Osteoblast (primary cell): ENCODE measurements around the gene AKR1E2. TPM values are rescaled to one million over a fixed set of nuclear protein-coding genes. Genes with fewer than 3 reads are reported as not detected.

Experiments used
- DNase-seq: peaks from one replicate; pipeline ENCODE4 v3.0.0; 2011; ENCODE audit warnings: low spot score, mixed read lengths; ENCODE audit not compliant: insufficient read length; ENCODE audit errors: missing footprints
- H2AFZ ChIP-seq: 2 replicates; pipeline ENCODE4 v1.6.0; 2011; ENCODE audit warnings: mild to moderate bottlenecking, low read length
- H3K27ac ChIP-seq: 2 replicates; pipeline ENCODE4 v1.5.1; 2011; ENCODE audit warnings: mild to moderate bottlenecking, low read depth, low read length, moderate library complexity
- H3K27me3 ChIP-seq: 2 replicates; pipeline ENCODE4 v1.6.0; 2012; ENCODE audit warnings: mild to moderate bottlenecking, control low read depth, inconsistent platforms, low read length, moderate library complexity; ENCODE audit not compliant: insufficient read depth
- H3K36me3 ChIP-seq: 2 replicates; pipeline ENCODE4 v1.5.1; 2011; ENCODE audit warnings: mild to moderate bottlenecking, low read length, control low read depth, moderate library complexity; ENCODE audit not compliant: insufficient read depth
- H3K4me1 ChIP-seq: 2 replicates; pipeline ENCODE4 v1.5.1; 2011; ENCODE audit warnings: mild to moderate bottlenecking, low read length, control low read depth, moderate library complexity; ENCODE audit not compliant: insufficient read depth
- H3K4me2 ChIP-seq: 2 replicates; pipeline ENCODE4 v1.6.0; 2011; ENCODE audit warnings: mild to moderate bottlenecking, low read length; ENCODE audit not compliant: insufficient read depth
- H3K4me3 ChIP-seq: fragments of 200-600 bp; sonication (generic); 3 replicates; pipeline ENCODE4 v1.5.1; 2012; ENCODE audit warnings: mild to moderate bottlenecking, low read length, inconsistent platforms; ENCODE audit not compliant: insufficient read depth
- H3K79me2 ChIP-seq: 2 replicates; pipeline ENCODE4 v1.6.0; 2012; ENCODE audit warnings: mild to moderate bottlenecking, low read length, control low read depth, inconsistent platforms; ENCODE audit not compliant: insufficient read depth
- H3K9me3 ChIP-seq: 2 replicates; pipeline ENCODE4 v1.5.1; 2011; ENCODE audit warnings: low read depth, low read length, control low read depth
- H4K20me1 ChIP-seq: 2 replicates; pipeline ENCODE4 v1.6.0; 2012; ENCODE audit warnings: mild to moderate bottlenecking, low read length, control low read depth; ENCODE audit not compliant: insufficient read depth
- total RNA-seq: library from RNA; depleted of rRNA; stranded (reverse); fragments of >200 nt; gene quantifications from 2 replicates; pipeline ENCODE4 v1.2.3, GENCODE V29; 2012
- TF ChIP-seq, protein P1 (sequence below): IDR thresholded peaks from 2 replicates; pipeline ENCODE4 v1.5.1; 2011; ENCODE audit warnings: mild to moderate bottlenecking, low read depth, low read length, moderate library complexity; ENCODE audit errors: extremely low read depth

Gene AKR1E2
- total RNA-seq, 1 donor: 17.7 TPM

GRCh38 chr10:4845766-4846165 is 19.8 kb downstream of the AKR1E2 start:
- DNase-seq: no peak
- Histone ChIP-seq H3K4me1 (peaks cover 35% of the 10 kb centered on the region), H2AFZ (no peak overlapping the region), H3K36me3 (no peaks in the 10 kb centered on the region), H3K27me3 (no peaks in the 10 kb centered on the region), H3K79me2 (no peaks in the 10 kb centered on the region), H4K20me1 (no peaks in the 10 kb centered on the region), H3K27ac (no peak overlapping the region), H3K9me3 (no peaks in the 10 kb centered on the region), H3K4me3 (no peak overlapping the region), H3K4me2 (no peak overlapping the region)
- TF ChIP-seq, protein P1, sequence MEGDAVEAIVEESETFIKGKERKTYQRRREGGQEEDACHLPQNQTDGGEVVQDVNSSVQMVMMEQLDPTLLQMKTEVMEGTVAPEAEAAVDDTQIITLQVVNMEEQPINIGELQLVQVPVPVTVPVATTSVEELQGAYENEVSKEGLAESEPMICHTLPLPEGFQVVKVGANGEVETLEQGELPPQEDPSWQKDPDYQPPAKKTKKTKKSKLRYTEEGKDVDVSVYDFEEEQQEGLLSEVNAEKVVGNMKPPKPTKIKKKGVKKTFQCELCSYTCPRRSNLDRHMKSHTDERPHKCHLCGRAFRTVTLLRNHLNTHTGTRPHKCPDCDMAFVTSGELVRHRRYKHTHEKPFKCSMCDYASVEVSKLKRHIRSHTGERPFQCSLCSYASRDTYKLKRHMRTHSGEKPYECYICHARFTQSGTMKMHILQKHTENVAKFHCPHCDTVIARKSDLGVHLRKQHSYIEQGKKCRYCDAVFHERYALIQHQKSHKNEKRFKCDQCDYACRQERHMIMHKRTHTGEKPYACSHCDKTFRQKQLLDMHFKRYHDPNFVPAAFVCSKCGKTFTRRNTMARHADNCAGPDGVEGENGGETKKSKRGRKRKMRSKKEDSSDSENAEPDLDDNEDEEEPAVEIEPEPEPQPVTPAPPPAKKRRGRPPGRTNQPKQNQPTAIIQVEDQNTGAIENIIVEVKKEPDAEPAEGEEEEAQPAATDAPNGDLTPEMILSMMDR: no peak

- Histone ChIP-seq H3K4me1 (peaks cover 35% of the 10 kb centered on the region), H3K4me2 (no peak overlapping the region), H3K27me3 (no peaks in the 10 kb centered on the region), H3K79me2 (no peaks in the 10 kb centered on the region), H3K36me3 (no peaks in the 10 kb centered on the region), H3K27ac (peak overlapping the region; percentile 71), H4K20me1 (no peaks in the 10 kb centered on the region), H3K9me3 (no peaks in the 10 kb centered on the region), H3K4me3 (no peak overlapping the region), H2AFZ (no peak overlapping the region)
- TF ChIP-seq, protein P1: no peak
- no peak for DNase-seq
Measured at GRCh38 chr10:4846775-4847174, 20.8 kb downstream of the AKR1E2 start.

- H3K27ac ChIP-seq: peak overlapping the region; percentile 71
- H3K36me3 ChIP-seq: no peaks in the 10 kb centered on the region
- H2AFZ ChIP-seq: peak overlapping the region; percentile 79
- H3K4me2 ChIP-seq: peak overlapping the region; percentile 53
- H3K79me2 ChIP-seq: no peaks in the 10 kb centered on the region
- TF ChIP-seq, protein P1: no peak
- H4K20me1 ChIP-seq: no peaks in the 10 kb centered on the region
- no peaks in the 10 kb centered on the region for H3K9me3 ChIP-seq
- H3K4me1 ChIP-seq: peaks cover 35% of the 10 kb centered on the region
- peak; percentile 95 for DNase-seq
- H3K27me3 ChIP-seq: no peaks in the 10 kb centered on the region
- no peak overlapping the region for H3K4me3 ChIP-seq
Measured at GRCh38 chr10:4847561-4848355, 21.8 kb downstream of the AKR1E2 start.

DNA sequence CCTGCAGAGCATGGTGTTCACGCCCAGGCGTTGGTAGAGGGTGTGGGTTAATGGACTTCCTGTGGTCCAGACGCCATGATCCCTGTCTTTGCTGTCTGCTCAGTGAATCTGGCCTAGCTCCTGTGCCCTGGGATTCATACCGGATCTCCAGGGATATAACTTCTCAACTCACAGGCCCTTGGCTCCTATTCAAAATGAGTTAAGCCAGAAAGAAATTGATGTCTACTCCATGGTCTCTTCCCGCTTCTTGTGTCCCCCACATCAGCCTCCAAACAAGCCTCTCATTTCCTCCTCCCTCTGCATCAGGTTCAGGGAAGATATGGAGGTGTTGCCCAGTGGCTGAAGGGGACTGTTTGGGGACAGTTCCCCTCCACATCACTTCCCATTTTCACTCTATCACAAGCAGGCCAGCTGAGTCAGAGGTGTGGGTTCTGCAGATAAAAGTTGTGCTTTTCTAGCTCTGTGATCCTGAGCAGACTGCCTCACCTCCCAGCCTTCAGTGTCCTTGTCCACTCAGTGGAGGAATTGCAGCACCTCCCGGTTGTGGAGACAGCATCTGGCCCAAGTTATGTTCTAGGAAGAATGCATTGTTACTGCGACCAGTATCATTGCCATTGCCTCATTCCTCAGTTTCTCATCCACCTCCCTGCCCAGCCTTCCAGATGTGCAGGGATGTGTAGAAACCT is 22.5 kb downstream of the AKR1E2 start:
- DNase-seq: no peak
- Histone ChIP-seq H3K36me3 (no peaks in the 10 kb centered on the region), H3K4me3 (no peak overlapping the region), H3K27me3 (no peaks in the 10 kb centered on the region), H2AFZ (peak overlapping the region; percentile 39), H3K4me2 (no peak overlapping the region), H3K4me1 (peaks cover 35% of the 10 kb centered on the region), H4K20me1 (no peaks in the 10 kb centered on the region), H3K27ac (peak overlapping the region; percentile 71), H3K9me3 (no peaks in the 10 kb centered on the region), H3K79me2 (no peaks in the 10 kb centered on the region)
- TF ChIP-seq, protein P1: no peak
